ACC112 (cell line): ENCODE measurements around the gene IL11.
A peak's percentile ranks its signal among the peaks of the same experiment; 100 is the strongest.

ENCODE experiments used
- H2AFZ ChIP-seq: fragments of 200-600 bp; sonication (generic); one replicate; pipeline ENCODE4 v1.6.0; 2017; ENCODE audit warnings: antibody characterized with exemption, low read length; ENCODE audit not compliant: unreplicated experiment
- H3K27ac ChIP-seq: fragments of 200-600 bp; sonication (generic); 2 replicates; pipeline ENCODE4 v1.5.1; 2014; ENCODE audit warnings: low read depth, mild to moderate bottlenecking, antibody characterized with exemption, low read length, moderate library complexity
- H3K27me3 ChIP-seq: fragments of 200-600 bp; sonication (generic); 2 replicates; pipeline ENCODE4 v1.6.1; 2014; ENCODE audit warnings: mild to moderate bottlenecking, antibody characterized with exemption, low read length, moderate library complexity, mixed read lengths; ENCODE audit not compliant: insufficient read depth
- H3K36me3 ChIP-seq: fragments of 200-600 bp; sonication (generic); 2 replicates; pipeline ENCODE4 v1.6.1; 2016; ENCODE audit warnings: mild to moderate bottlenecking, antibody characterized with exemption, low read length, moderate library complexity, mixed read lengths; ENCODE audit not compliant: insufficient read depth
- H3K4me1 ChIP-seq: fragments of 200-600 bp; sonication (generic); one replicate; pipeline ENCODE4 v1.6.1; 2016; ENCODE audit warnings: low read length, mixed read lengths; ENCODE audit not compliant: insufficient read depth, unreplicated experiment, control insufficient read depth
- H3K4me3 ChIP-seq: fragments of 200-600 bp; sonication (generic); 2 replicates; pipeline ENCODE4 v1.5.1; 2014; ENCODE audit warnings: mild to moderate bottlenecking, low read depth, low read length
- H3K79me2 ChIP-seq: fragments of 200-600 bp; sonication (generic); one replicate; pipeline ENCODE4 v1.6.0; 2016; ENCODE audit warnings: low read length; ENCODE audit not compliant: control insufficient read depth, unreplicated experiment, insufficient read depth

Gene IL11

GRCh38 chr19:55347442-55348009 lies 22.7 kb downstream of the IL11 start:
- Histone ChIP-seq H2AFZ (no peak overlapping the region), H3K79me2 (no peaks in the 10 kb centered on the region), H3K27ac (no peak overlapping the region), H3K4me1 (no peaks in the 10 kb centered on the region), H3K4me3 (no peak overlapping the region), H3K36me3 (no peaks in the 10 kb centered on the region), H3K27me3 (peaks cover 8% of the 10 kb centered on the region)

- H3K4me1 ChIP-seq = no peaks in the 10 kb centered on the region
- no peak overlapping the region for H3K27ac ChIP-seq
These were observed 23.4 kb downstream of the IL11 start for GRCh38 chr19:55346725-55347441.

GRCh38 chr19:55345818-55346724 lies 24.2 kb downstream of the IL11 start:
- Histone ChIP-seq H2AFZ (no peak overlapping the region), H3K36me3 (no peaks in the 10 kb centered on the region), H3K4me1 (no peaks in the 10 kb centered on the region), H3K4me3 (no peak overlapping the region), H3K27me3 (no peaks in the 10 kb centered on the region), H3K27ac (no peak overlapping the region), H3K79me2 (no peaks in the 10 kb centered on the region)

More at GRCh38 chr19:55346725-55347441, 23.4 kb downstream of the IL11 start:
- no peaks in the 10 kb centered on the region for H3K79me2 ChIP-seq
- H3K36me3 ChIP-seq = no peaks in the 10 kb centered on the region
- no peak overlapping the region for H3K4me3 ChIP-seq
- peaks cover 1% of the 10 kb centered on the region; the same call in 1 of the 2 replicates for H3K27me3 ChIP-seq
- no peak overlapping the region for H2AFZ ChIP-seq

GRCh38 chr19:55345101-55345817 lies 25.0 kb downstream of the IL11 start:
- H2AFZ ChIP-seq = no peak overlapping the region
- no peaks in the 10 kb centered on the region for H3K79me2 ChIP-seq
- H3K27me3 ChIP-seq = no peaks in the 10 kb centered on the region
- H3K36me3 ChIP-seq = no peaks in the 10 kb centered on the region
- H3K4me3 ChIP-seq = no peak overlapping the region
- no peak overlapping the region for H3K27ac ChIP-seq
- no peaks in the 10 kb centered on the region for H3K4me1 ChIP-seq

GRCh38 chr19:55344444-55344843 lies 25.8 kb downstream of the IL11 start:
- no peak overlapping the region for H3K27ac ChIP-seq
- H2AFZ ChIP-seq = no peak overlapping the region
- H3K27me3 ChIP-seq = no peaks in the 10 kb centered on the region
- no peaks in the 10 kb centered on the region for H3K36me3 ChIP-seq
- no peaks in the 10 kb centered on the region for H3K4me1 ChIP-seq
- H3K79me2 ChIP-seq = no peaks in the 10 kb centered on the region
- H3K4me3 ChIP-seq = no peak overlapping the region

- H2AFZ ChIP-seq = no peak overlapping the region
- H3K36me3 ChIP-seq = no peaks in the 10 kb centered on the region
- no peaks in the 10 kb centered on the region for H3K27me3 ChIP-seq
- no peak overlapping the region for H3K27ac ChIP-seq
- H3K79me2 ChIP-seq = no peaks in the 10 kb centered on the region
- peak overlapping the region; percentile 84; the same call in 1 of the 2 replicates for H3K4me3 ChIP-seq
- H3K4me1 ChIP-seq = peaks cover 3% of the 10 kb centered on the region
These were observed 28.4 kb downstream of the IL11 start for GRCh38 chr19:55341595-55342531.

GRCh38 chr19:55341171-55341588 lies 29.1 kb downstream of the IL11 start:
- Histone ChIP-seq H3K4me3 (peak overlapping the region; percentile 84), H3K4me1 (peaks cover 3% of the 10 kb centered on the region), H3K79me2 (no peaks in the 10 kb centered on the region), H3K27ac (no peak overlapping the region), H3K36me3 (no peaks in the 10 kb centered on the region), H3K27me3 (no peaks in the 10 kb centered on the region), H2AFZ (no peak overlapping the region)

- Histone ChIP-seq H3K4me3 (peak overlapping the region; percentile 84), H3K27ac (no peak overlapping the region), H3K79me2 (no peaks in the 10 kb centered on the region), H3K4me1 (peaks cover 3% of the 10 kb centered on the region), H3K36me3 (no peaks in the 10 kb centered on the region), H2AFZ (no peak overlapping the region), H3K27me3 (no peaks in the 10 kb centered on the region)
These were observed 29.5 kb downstream of the IL11 start for GRCh38 chr19:55340784-55341147.

GRCh38 chr19:55339889-55340783 lies 30.1 kb downstream of the IL11 start:
- H3K27me3 ChIP-seq = no peaks in the 10 kb centered on the region
- peak overlapping the region; percentile 84 for H3K4me3 ChIP-seq
- peaks cover 3% of the 10 kb centered on the region for H3K4me1 ChIP-seq
- no peak overlapping the region for H3K27ac ChIP-seq
- H3K79me2 ChIP-seq = no peaks in the 10 kb centered on the region
- H2AFZ ChIP-seq = no peak overlapping the region
- no peaks in the 10 kb centered on the region for H3K36me3 ChIP-seq
